GM19328 (cell line): ENCODE results near the gene PDE6H.
A peak's percentile ranks its signal among the peaks of the same experiment; 100 is the strongest.

Source experiments
- ATAC-seq: cut with Tn5 transposase; IDR thresholded peaks from one replicate; pipeline ENCODE4 v1.9.1; 2021; ENCODE audit warnings: mild to moderate bottlenecking, moderate library complexity; ENCODE audit not compliant: unreplicated experiment

The PDE6H gene

DNA sequence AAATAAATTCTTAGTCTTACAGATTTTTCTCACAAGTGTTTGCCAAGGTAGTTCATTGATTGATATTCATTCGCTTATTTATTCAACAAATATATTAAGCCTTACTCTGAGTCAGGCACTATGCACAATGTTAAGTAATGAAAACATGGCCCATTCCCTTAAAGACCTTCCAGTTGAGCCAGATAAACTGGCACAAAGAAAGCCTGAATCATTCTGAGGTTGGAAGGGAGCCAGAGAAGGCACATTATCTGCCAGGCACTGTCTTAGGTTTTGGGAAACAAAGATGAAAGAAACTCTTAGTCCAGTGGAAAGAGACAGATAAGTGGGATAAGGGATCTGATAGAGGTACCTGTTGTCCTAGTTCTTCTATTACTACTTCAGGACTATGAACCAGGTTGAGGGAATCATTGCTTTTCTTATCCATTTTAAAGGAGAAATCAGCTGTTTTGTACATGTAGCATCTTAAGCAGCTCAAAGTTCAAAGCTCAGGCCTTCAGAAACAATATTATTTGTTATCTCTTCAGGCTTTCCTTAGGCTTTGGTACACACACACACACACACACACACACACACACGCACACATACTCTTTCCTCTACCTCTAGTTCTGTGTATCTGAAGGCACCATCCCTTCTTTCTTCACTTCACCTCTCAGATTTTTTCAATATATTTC lies 27.0 kb downstream of the PDE6H start:
- no peak for ATAC-seq

DNA sequence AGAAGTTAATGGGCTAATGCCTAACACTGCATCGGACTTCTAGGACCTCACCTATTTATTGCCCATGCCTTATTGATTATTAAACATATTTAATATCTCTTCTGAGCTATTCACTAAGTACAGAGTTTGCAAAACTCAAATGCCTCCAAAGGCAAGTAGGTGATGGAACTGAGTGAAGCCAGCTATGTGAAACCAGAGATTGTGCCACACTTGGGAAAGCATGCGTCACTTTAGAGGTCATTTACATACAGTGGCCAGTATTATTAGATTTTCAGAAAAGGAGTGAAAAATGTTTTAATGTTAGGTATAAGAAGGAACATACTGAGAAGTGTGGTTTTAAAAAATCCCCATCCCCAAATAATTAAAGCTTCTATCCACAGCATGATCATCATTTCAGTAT lies 27.7 kb downstream of the PDE6H start:
- no peak for ATAC-seq

DNA sequence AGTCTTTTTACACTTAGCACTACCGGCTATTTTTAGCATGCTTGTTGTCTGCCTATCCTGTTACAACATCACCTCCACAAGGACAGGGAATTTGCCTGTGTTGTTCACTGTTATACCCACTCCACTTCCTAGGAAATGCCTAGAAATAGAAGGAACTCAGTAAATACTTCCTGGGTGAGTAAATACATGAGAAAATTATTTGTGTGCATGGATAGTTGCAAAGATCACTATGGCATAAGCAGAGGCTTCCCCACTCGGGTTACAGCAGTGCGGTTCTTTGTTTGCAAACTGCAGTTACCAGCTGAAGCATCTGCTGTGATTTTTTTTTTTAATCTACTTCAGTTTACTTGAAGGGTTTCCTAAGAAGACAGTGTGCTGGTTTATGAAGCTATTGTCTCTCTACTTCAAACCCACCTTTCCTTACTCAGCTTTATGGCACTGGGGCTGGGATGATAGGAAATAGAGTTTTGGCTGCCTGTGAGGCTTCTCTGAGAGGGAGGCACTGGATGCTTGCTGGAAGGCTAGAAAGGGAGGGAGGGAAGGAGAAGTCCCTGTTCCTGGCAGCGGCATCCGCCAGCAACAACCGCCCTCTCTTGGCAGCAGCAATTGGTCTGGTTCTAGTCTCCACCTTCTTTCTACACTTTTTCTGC lies 29.0 kb downstream of the PDE6H start:
- no peak for ATAC-seq

DNA sequence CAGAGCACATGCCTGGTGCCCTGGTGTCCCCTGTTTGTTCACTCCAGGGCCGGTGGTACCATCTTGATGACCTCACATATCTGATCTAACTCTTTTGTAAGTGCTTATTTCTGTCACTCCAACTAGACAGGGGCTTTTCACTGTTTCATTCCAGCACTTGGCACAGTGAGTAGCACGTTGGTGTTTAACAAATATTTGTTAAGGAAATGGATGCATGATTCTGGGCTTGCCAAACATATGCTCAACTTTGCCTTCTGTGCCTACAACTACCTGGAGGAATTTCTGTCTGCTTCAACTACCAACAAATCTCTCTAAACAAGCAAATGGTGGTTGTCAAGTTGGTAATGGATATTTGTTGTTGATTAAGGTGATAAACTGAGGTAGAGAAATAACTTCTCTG lies 31.6 kb downstream of the PDE6H start:
- ATAC-seq = no peak

DNA sequence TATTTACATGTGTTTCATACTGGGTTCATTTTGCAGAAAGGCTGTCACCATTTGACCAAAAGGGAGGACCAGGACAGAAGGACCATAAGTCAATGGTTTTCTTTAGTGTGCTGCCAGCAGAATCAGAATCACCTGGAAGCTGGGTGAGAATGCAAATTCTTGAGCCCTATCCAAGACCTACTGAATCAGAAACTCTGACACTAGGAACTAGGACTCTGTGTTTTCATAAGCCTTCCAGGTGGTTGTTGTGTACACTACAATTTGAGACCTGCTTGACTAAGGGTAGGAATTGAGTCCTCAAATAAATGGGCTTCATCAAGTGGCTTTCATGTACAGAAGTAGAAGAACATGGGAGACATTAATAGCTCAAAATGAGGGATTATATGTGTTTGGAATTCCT lies 32.2 kb downstream of the PDE6H start:
- no peak for ATAC-seq

DNA sequence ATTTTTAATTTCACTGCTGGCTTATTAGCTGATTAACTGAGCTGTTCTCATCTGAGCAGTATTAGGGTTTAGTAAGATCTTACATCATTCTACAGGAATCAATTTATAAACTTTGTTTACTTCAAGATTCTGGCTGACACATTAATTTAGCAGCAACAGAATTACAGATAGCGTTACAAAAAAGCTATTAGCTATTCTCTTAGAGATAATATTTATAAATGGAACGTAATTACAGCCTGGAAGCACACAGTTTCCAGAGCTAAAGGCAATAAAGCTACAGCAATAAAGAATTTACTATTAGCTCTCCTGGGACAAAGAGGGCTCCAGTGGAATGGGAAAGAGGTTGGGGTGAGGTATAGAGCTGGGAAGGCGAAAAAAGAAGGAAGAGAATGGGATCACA lies 34.7 kb downstream of the PDE6H start:
- ATAC-seq = no peak

DNA sequence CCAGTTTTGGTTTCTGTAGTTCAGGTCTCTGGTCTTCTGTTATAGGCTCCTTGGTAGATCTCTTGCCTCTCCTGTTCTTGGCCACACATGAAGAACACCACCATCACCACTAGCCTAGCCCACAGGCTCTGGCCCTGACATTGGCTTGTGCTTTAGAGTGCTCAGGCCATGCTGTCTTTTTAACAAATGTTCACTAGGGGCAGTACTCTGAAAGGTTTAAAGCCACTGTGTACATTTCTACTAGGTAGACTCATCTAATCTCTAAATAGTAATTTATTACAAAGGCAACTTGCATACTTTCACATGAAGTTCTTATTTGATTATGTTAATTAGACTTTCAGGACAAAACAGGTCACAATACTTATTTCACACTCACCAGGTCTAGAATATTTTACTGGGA lies 38.3 kb downstream of the PDE6H start:
- ATAC-seq = peak; percentile 55

DNA sequence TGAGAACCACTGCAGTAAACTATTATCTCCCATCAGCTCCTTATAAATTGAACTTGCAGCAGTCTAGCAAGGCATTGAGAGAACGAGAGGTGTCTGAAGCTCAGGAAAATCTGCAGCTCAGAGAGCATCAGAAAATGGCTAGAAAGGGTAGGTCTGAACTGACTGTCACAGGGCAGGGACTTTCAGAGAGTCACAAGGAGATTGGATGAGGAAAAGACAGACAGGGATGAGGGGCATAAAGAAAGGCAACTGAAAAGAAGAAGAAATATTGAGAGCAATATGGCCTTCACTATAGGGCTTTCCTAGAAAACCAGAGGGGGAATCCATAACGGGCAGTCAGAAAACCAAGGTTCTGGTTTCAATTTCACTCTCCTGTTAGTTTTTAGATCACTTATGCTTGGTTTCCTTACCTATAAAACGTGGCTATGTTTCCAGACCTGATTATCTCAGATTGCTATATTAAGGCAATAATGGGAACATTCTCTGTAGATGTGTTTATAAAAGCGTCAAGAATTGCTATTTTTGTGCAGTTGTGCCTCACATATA lies 40.9 kb downstream of the PDE6H start:
- no peak for ATAC-seq

DNA sequence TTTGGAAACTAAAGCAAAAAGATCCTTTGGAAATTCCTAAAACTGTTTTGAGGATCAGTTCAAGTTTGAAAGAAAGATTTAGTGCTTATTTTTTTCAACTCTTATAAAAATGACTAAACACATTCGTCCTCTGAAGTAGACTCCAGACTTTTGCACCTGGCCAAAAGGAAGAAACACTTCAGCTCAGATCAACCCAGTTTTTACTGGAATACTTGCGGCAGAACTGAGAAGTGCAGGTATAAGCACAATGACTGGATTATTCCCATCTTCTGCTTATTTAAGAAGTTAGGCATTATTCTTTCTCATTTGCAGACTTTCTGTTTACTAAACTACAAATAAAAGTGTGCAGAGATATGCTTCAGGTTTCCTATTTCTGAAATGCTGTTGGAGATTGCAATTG lies 41.9 kb downstream of the PDE6H start:
- ATAC-seq = no peak

DNA sequence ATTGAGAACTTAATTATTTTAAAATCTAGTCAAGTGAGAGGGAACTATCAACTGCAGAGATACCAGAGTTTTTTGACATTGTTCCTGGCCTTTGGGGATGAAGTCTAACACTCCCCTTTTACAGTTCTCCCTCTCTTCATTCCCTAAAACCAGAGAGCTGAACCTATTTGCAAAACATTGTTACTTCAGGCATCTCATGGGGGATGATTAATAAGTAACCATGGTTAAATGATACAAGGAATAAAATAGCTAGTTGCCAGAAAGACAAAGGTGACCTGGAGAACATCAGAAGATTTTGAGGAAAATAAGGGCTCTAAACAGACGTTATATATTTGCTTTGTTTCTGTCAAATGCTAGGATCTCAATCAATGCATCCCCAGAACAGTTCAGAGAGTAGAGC lies 42.3 kb downstream of the PDE6H start:
- no peak for ATAC-seq

DNA sequence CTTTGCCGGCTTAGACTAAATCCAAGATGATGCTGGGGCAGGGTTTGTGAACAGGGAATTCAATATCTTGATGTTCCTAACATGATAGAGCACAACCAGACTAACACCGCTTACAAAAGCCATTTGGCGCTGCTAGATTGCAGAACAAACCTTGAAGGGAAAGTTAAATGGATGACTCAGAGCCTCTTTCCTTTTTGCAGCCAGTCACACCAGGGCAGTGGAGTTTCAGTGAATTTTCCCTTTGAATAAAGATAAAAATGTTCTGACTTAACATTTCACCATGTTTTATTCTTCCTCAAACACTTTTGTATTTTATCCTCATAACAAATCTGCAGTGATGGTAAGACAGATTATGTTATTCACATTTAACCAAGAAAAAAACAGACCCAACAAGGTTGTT lies 47.3 kb downstream of the PDE6H start:
- no peak for ATAC-seq
